ENCODE measurements around the gene C3orf22.

The C3orf22 gene

GRCh38 chr3:126581569-126581968 lies 22.8 kb upstream of the C3orf22 start:
- H3K4me3 ChIP-seq (ENCODE audit: low read depth, low read length) = no peak overlapping the region
- TF ChIP-seq, protein P1, sequence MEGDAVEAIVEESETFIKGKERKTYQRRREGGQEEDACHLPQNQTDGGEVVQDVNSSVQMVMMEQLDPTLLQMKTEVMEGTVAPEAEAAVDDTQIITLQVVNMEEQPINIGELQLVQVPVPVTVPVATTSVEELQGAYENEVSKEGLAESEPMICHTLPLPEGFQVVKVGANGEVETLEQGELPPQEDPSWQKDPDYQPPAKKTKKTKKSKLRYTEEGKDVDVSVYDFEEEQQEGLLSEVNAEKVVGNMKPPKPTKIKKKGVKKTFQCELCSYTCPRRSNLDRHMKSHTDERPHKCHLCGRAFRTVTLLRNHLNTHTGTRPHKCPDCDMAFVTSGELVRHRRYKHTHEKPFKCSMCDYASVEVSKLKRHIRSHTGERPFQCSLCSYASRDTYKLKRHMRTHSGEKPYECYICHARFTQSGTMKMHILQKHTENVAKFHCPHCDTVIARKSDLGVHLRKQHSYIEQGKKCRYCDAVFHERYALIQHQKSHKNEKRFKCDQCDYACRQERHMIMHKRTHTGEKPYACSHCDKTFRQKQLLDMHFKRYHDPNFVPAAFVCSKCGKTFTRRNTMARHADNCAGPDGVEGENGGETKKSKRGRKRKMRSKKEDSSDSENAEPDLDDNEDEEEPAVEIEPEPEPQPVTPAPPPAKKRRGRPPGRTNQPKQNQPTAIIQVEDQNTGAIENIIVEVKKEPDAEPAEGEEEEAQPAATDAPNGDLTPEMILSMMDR (IDR thresholded peaks at IDR 0.05; ENCODE audit: low read depth, low read length) = no peak

DNA sequence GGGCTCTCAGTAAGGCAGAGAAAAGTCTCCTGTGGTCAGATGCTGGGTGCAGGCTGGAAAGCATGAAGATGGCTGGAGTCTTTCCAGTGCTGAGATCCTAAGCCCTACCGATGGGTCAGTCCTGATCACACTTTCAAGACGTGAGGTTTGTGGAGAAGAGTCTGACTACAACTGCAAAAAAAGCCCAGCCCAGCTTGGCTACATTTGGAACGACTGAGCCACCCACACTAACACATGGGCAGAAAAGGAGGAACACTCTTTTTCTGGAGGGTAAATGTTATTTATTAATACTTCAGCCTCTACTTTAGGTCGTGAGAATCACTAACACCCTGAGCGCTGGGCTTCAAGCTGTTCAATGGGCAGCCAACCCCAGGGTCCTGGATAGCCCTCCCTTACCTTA lies 22.0 kb upstream of the C3orf22 start:
- TF ChIP-seq, protein P1 (IDR thresholded peaks at IDR 0.05; ENCODE audit: low read depth, low read length) = no peak
- H3K4me3 ChIP-seq (ENCODE audit: low read depth, low read length) = no peak overlapping the region

DNA sequence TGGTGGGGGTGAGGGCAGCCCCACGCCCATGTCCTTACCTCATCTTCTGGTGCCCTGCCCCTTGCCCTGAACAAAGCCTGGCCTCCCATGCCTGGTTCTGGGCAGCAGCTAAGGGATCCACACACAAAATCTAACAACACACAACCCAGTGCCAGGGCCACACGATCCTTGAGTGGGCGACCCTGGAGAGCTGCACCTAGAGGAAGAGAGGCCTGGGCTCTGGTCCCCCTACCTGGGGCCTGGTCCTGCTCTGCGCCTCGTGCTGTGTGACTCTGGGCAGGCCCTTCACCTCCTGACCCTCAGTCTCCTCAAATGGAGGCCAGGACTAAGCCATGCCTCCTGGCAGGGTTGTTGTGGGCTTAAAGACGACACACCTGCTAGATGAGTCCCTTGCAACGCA lies 20.0 kb upstream of the C3orf22 start:
- TF ChIP-seq, protein P1 (IDR thresholded peaks at IDR 0.05; ENCODE audit: low read depth, low read length) = no peak
- H3K4me3 ChIP-seq (ENCODE audit: low read depth, low read length) = no peak overlapping the region

- no peak overlapping the region for H3K4me3 ChIP-seq (ENCODE audit: low read depth, low read length)
- TF ChIP-seq, protein P1 (IDR thresholded peaks at IDR 0.05; ENCODE audit: low read depth, low read length) = no peak
These were observed 18.5 kb upstream of the C3orf22 start for GRCh38 chr3:126577261-126577660.

- H3K4me3 ChIP-seq (ENCODE audit: low read depth, low read length) = no peak overlapping the region
- TF ChIP-seq, protein P1 (IDR thresholded peaks at IDR 0.05; ENCODE audit: low read depth, low read length) = no peak
These were observed 14.9 kb upstream of the C3orf22 start for GRCh38 chr3:126573492-126574117.

- H3K4me3 ChIP-seq (ENCODE audit: low read depth, low read length) = no peak overlapping the region
- TF ChIP-seq, protein P1 (IDR thresholded peaks at IDR 0.05; ENCODE audit: low read depth, low read length) = no peak
These were observed 12.3 kb upstream of the C3orf22 start for GRCh38 chr3:126571078-126571477.

DNA sequence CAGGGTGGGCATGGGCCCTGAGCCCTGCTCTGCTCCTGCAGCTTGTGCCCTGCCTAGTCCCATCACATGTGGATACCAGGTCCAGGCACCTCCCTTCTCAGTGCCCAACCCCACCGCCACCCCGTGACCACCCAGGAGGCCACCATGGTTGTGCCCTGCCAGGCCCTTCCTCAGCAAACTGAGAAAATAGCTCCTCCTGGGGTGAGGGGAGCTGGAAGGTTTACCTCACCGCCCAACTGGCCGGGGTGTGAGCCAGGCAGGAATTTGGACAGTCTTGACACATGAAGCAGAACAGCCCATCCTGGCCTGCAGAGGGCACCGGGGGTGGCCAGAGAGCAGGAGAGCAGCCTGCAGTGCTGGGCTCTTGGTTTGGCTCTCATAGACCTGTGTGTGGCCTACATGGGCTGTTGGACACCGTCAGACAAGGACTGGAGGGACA lies 11.4 kb upstream of the C3orf22 start:
- H3K4me3 ChIP-seq (ENCODE audit: low read depth, low read length) = no peak overlapping the region
- TF ChIP-seq, protein P1 (IDR thresholded peaks at IDR 0.05; ENCODE audit: low read depth, low read length) = no peak
